Immature natural killer cell (primary cell): ENCODE measurements around the gene PRKCB. TPM values are rescaled to one million over a fixed set of nuclear protein-coding genes. Genes with fewer than 3 reads are reported as not detected.

Experiments used
- DNase-seq, 3 donors: peaks; one replicate each; pipeline ENCODE4 v3.0.0; 2022; ENCODE audit warnings: mixed read lengths in 1 of 3
- H3K27ac Mint-ChIP-seq, 6 donors: one replicate each; pipeline ENCODE4 v1.8.0; 2020; ENCODE audit warnings: mixed read lengths in 6 of 6, mild to moderate bottlenecking in 5 of 6, inconsistent platforms in 4 of 6, moderate library complexity in 3 of 6
- H3K27me3 Mint-ChIP-seq, 3 donors: one replicate each; pipeline ENCODE4 v1.8.0; 2020 to 2021; ENCODE audit warnings: low read depth in 3 of 3, mild to moderate bottlenecking in 3 of 3, mixed read lengths in 3 of 3, moderate library complexity in 3 of 3, inconsistent platforms in 1 of 3
- H3K36me3 Mint-ChIP-seq, 3 donors: one replicate each; pipeline ENCODE4 v1.8.0; 2020; ENCODE audit warnings: mixed read lengths in 3 of 3, inconsistent platforms in 2 of 3, mild to moderate bottlenecking in 2 of 3
- H3K4me1 Mint-ChIP-seq, 2 donors: one replicate each; pipeline ENCODE4 v1.8.0; 2020; ENCODE audit warnings: inconsistent platforms in 2 of 2, mild to moderate bottlenecking in 2 of 2, mixed read lengths in 2 of 2, moderate library complexity in 1 of 2
- H3K4me3 Mint-ChIP-seq, 5 donors: one replicate each; pipeline ENCODE4 v1.8.0; 2020; ENCODE audit warnings: mild to moderate bottlenecking in 5 of 5, mixed read lengths in 5 of 5, inconsistent platforms in 3 of 5, moderate library complexity in 3 of 5
- H3K9me3 Mint-ChIP-seq, 6 donors: one replicate each; pipeline ENCODE4 v1.8.0; 2020; ENCODE audit warnings: mild to moderate bottlenecking in 6 of 6, mixed read lengths in 6 of 6, inconsistent platforms in 4 of 6, moderate library complexity in 3 of 6
- polyA plus RNA-seq, 3 donors: library from polyadenylated mRNA; unstranded; fragments of 300-500 nt; fragmentation: Illumina TruSeq; gene quantifications; one replicate each; pipeline ENCODE4 v1.2.3, GENCODE V29; 2021

The PRKCB gene
- polyA plus RNA-seq, 3 donors from 2014 or later = 78.7 to 110 (median 104) TPM

- DNase-seq = no peak
Measured at GRCh38 chr16:23840310-23840709, 4.5 kb downstream of the PRKCB start.

GRCh38 chr16:23842137-23842600 lies 6.4 kb downstream of the PRKCB start:
- Mint-ChIP-seq H3K36me3 (peaks cover 4 to 21% (median 20%) of the 10 kb centered on the region in 3 donors), H3K4me1 (peaks cover 59 to 86% of the 10 kb centered on the region in 2 donors), H3K27me3 (peaks cover 0 to under 1% (median 0%) of the 10 kb centered on the region in 3 donors), H3K4me3 (peak overlapping the region in 1 of 5 donors; percentile 51), H3K9me3 (no peaks in the 10 kb centered on the region), H3K27ac (peak overlapping the region; percentile 34 to 82 (median 60))
- DNase-seq = no peak

More at GRCh38 chr16:23840310-23840709, 4.5 kb downstream of the PRKCB start:
- peaks cover 4 to 16% (median 14%) of the 10 kb centered on the region in 3 donors for H3K36me3 Mint-ChIP-seq
- peaks cover 0 to 7% (median 0%) of the 10 kb centered on the region in 3 donors for H3K27me3 Mint-ChIP-seq
- peak overlapping the region in 4 of 6 donors; percentile 52 to 80 (median 64) for H3K27ac Mint-ChIP-seq
- no peaks in the 10 kb centered on the region for H3K9me3 Mint-ChIP-seq
- H3K4me1 Mint-ChIP-seq = peaks cover 54 to 78% of the 10 kb centered on the region in 2 donors
- peak overlapping the region in 1 of 5 donors; percentile 8 for H3K4me3 Mint-ChIP-seq

GRCh38 chr16:23843143-23843542 lies 7.4 kb downstream of the PRKCB start:
- DNase-seq = no peak
- peaks cover 4 to 21% (median 20%) of the 10 kb centered on the region in 3 donors for H3K36me3 Mint-ChIP-seq
- H3K27ac Mint-ChIP-seq = peak overlapping the region in 1 of 6 donors; percentile 12
- H3K9me3 Mint-ChIP-seq = no peaks in the 10 kb centered on the region
- no peak overlapping the region for H3K4me3 Mint-ChIP-seq
- H3K27me3 Mint-ChIP-seq = peaks cover 0 to 3% (median 0%) of the 10 kb centered on the region in 3 donors
- peaks cover 60 to 86% of the 10 kb centered on the region in 2 donors for H3K4me1 Mint-ChIP-seq

GRCh38 chr16:23847251-23847650 lies 11.5 kb downstream of the PRKCB start:
- Mint-ChIP-seq H3K9me3 (no peaks in the 10 kb centered on the region), H3K27ac (peak overlapping the region; percentile 23 to 89 (median 82)), H3K4me3 (peak overlapping the region in 3 of 5 donors; percentile 3 to 87 (median 83)), H3K36me3 (peaks cover 0 to 24% (median 9%) of the 10 kb centered on the region in 3 donors), H3K4me1 (peaks cover 69 to 92% of the 10 kb centered on the region in 2 donors), H3K27me3 (peaks cover 0 to 3% (median 0%) of the 10 kb centered on the region in 3 donors)
- DNase-seq = no peak

GRCh38 chr16:23847948-23848347 lies 12.2 kb downstream of the PRKCB start:
- DNase-seq = peak; percentile 68 to 69 (median 69)
- peaks cover 0 to 24% (median 9%) of the 10 kb centered on the region in 3 donors for H3K36me3 Mint-ChIP-seq
- H3K9me3 Mint-ChIP-seq = no peaks in the 10 kb centered on the region

GRCh38 chr16:23848958-23849357 lies 13.2 kb downstream of the PRKCB start:
- peak overlapping the region; percentile 67 to 89 (median 82) for H3K27ac Mint-ChIP-seq
- peaks cover 0 to 3% (median 0%) of the 10 kb centered on the region in 3 donors for H3K27me3 Mint-ChIP-seq
- H3K4me1 Mint-ChIP-seq = peaks cover 79 to 92% of the 10 kb centered on the region in 2 donors
- H3K9me3 Mint-ChIP-seq = no peaks in the 10 kb centered on the region
- peaks cover 4 to 20% (median 9%) of the 10 kb centered on the region in 3 donors for H3K36me3 Mint-ChIP-seq
- H3K4me3 Mint-ChIP-seq = peak overlapping the region; percentile 59 to 89 (median 83)
- DNase-seq = peak; percentile 29 to 42 (median 41)

More at GRCh38 chr16:23847948-23848347, 12.2 kb downstream of the PRKCB start:
- Mint-ChIP-seq H3K4me1 (peaks cover 72 to 92% of the 10 kb centered on the region in 2 donors), H3K4me3 (peak overlapping the region; percentile 59 to 89 (median 83)), H3K27ac (peak overlapping the region; percentile 67 to 89 (median 82)), H3K27me3 (peaks cover 0 to 3% (median 0%) of the 10 kb centered on the region in 3 donors)

GRCh38 chr16:23852794-23853562 lies 17.2 kb downstream of the PRKCB start:
- Mint-ChIP-seq H3K36me3 (peaks cover 3 to 7% (median 6%) of the 10 kb centered on the region in 3 donors), H3K4me3 (peak overlapping the region in 1 of 5 donors; percentile 4), H3K4me1 (peaks cover 93 to 99% of the 10 kb centered on the region in 2 donors), H3K27ac (no peak overlapping the region), H3K9me3 (no peaks in the 10 kb centered on the region), H3K27me3 (peaks cover 0 to 5% (median 2%) of the 10 kb centered on the region in 3 donors)
- DNase-seq = no peak

- Mint-ChIP-seq H3K4me3 (peak overlapping the region in 4 of 5 donors; percentile 3 to 60 (median 26)), H3K27me3 (peaks cover 0 to 6% (median 5%) of the 10 kb centered on the region in 3 donors), H3K4me1 (peaks cover 94 to 99% of the 10 kb centered on the region in 2 donors), H3K27ac (peak overlapping the region in 3 of 6 donors; percentile 2 to 16 (median 8)), H3K9me3 (no peaks in the 10 kb centered on the region), H3K36me3 (peaks cover 3 to 7% (median 6%) of the 10 kb centered on the region in 3 donors)
- no peak for DNase-seq
Measured at GRCh38 chr16:23855010-23855409, 19.2 kb downstream of the PRKCB start.

- Mint-ChIP-seq H3K4me1 (peaks cover 87 to 91% of the 10 kb centered on the region in 2 donors), H3K9me3 (no peaks in the 10 kb centered on the region), H3K27ac (peak overlapping the region in 1 of 6 donors; percentile 0), H3K4me3 (no peak overlapping the region), H3K36me3 (peaks cover 1 to 6% (median 3%) of the 10 kb centered on the region in 3 donors), H3K27me3 (peaks cover 0 to 6% (median 5%) of the 10 kb centered on the region in 3 donors)
- no peak for DNase-seq
Measured at GRCh38 chr16:23856251-23856709, 20.5 kb downstream of the PRKCB start.

GRCh38 chr16:23857256-23857880 lies 21.6 kb downstream of the PRKCB start:
- DNase-seq = no peak
- H3K36me3 Mint-ChIP-seq = peaks cover 0 to 6% (median 3%) of the 10 kb centered on the region in 3 donors
- H3K27me3 Mint-ChIP-seq = peaks cover 0 to 6% (median 5%) of the 10 kb centered on the region in 3 donors
- H3K4me3 Mint-ChIP-seq = no peak overlapping the region
- no peaks in the 10 kb centered on the region for H3K9me3 Mint-ChIP-seq
- H3K27ac Mint-ChIP-seq = peak overlapping the region in 3 of 6 donors; percentile 18 to 60 (median 33)
- H3K4me1 Mint-ChIP-seq = peaks cover 87% of the 10 kb centered on the region in 2 donors

GRCh38 chr16:23857881-23858269 lies 22.1 kb downstream of the PRKCB start:
- H3K4me1 Mint-ChIP-seq = peaks cover 82 to 85% of the 10 kb centered on the region in 2 donors
- no peak for DNase-seq
- H3K36me3 Mint-ChIP-seq = peaks cover 0 to 6% (median 3%) of the 10 kb centered on the region in 3 donors
- peaks cover 0 to 6% (median 5%) of the 10 kb centered on the region in 3 donors for H3K27me3 Mint-ChIP-seq
- no peaks in the 10 kb centered on the region for H3K9me3 Mint-ChIP-seq
- H3K27ac Mint-ChIP-seq = peak overlapping the region in 3 of 6 donors; percentile 4 to 78 (median 26)
- H3K4me3 Mint-ChIP-seq = peak overlapping the region in 1 of 5 donors; percentile 33

GRCh38 chr16:23858542-23858941 lies 22.8 kb downstream of the PRKCB start:
- H3K27ac Mint-ChIP-seq = peak overlapping the region in 4 of 6 donors; percentile 26 to 78 (median 57)
- H3K27me3 Mint-ChIP-seq = peaks cover 0 to 7% (median 6%) of the 10 kb centered on the region in 3 donors
- no peak overlapping the region for H3K4me3 Mint-ChIP-seq

GRCh38 chr16:23859713-23860269 lies 24.0 kb downstream of the PRKCB start:
- peak overlapping the region in 4 of 5 donors; percentile 18 to 46 (median 40) for H3K4me3 Mint-ChIP-seq
- peaks cover 0 to 6% (median 6%) of the 10 kb centered on the region in 3 donors for H3K27me3 Mint-ChIP-seq
- no peak for DNase-seq
- peaks cover 82 to 84% of the 10 kb centered on the region in 2 donors for H3K4me1 Mint-ChIP-seq
- no peaks in the 10 kb centered on the region for H3K9me3 Mint-ChIP-seq
- peak overlapping the region; percentile 1 to 82 (median 51) for H3K27ac Mint-ChIP-seq
- no peaks in the 10 kb centered on the region for H3K36me3 Mint-ChIP-seq

More at GRCh38 chr16:23858542-23858941, 22.8 kb downstream of the PRKCB start:
- Mint-ChIP-seq H3K9me3 (no peaks in the 10 kb centered on the region), H3K36me3 (peaks cover 0 to 6% (median 3%) of the 10 kb centered on the region in 3 donors), H3K4me1 (peaks cover 82% of the 10 kb centered on the region in 2 donors)
- DNase-seq = no peak
